DOHH2 (cell line): Measurements from ENCODE around the gene PAMR1.

Source experiments
- H3F3A ChIP-seq: fragments of 200-600 bp; sonication (generic), shearing (Covaris generic); 2 replicates; pipeline ENCODE4 v1.6.0; 2016; ENCODE audit warnings: antibody characterized with exemption, mild to moderate bottlenecking; ENCODE audit not compliant: control insufficient read depth, insufficient read depth
- H3K27ac ChIP-seq: fragments of 200-600 bp; sonication (generic); 2 replicates; pipeline ENCODE4 v1.5.1; 2014; ENCODE audit warnings: low read depth, mild to moderate bottlenecking, low read length, moderate library complexity
- H3K27me3 ChIP-seq: fragments of 200-600 bp; sonication (generic); 2 replicates; pipeline ENCODE4 v1.6.1; 2014; ENCODE audit warnings: mild to moderate bottlenecking, low read length, mixed read lengths; ENCODE audit not compliant: control insufficient read depth
- H3K36me3 ChIP-seq: fragments of 200-600 bp; sonication (generic); 2 replicates; pipeline ENCODE4 v1.6.1; 2014; ENCODE audit warnings: mild to moderate bottlenecking, low read length, moderate library complexity, mixed read lengths; ENCODE audit not compliant: control insufficient read depth
- H3K4me1 ChIP-seq: fragments of 200-600 bp; sonication (generic); 2 replicates; pipeline ENCODE4 v1.6.1; 2014; ENCODE audit warnings: mild to moderate bottlenecking, low read length, mixed read lengths; ENCODE audit not compliant: control insufficient read depth
- H3K4me2 ChIP-seq: fragments of 200-600 bp; sonication (generic); 2 replicates; pipeline ENCODE4 v1.6.0; 2014; ENCODE audit warnings: mild to moderate bottlenecking, low read length, moderate library complexity
- H3K4me3 ChIP-seq: fragments of 200-600 bp; sonication (generic); 2 replicates; pipeline ENCODE4 v1.5.1; 2014; ENCODE audit warnings: mild to moderate bottlenecking, low read length, mixed read lengths
- H3K79me2 ChIP-seq: fragments of 200-600 bp; sonication (generic); 2 replicates; pipeline ENCODE4 v1.6.1; 2014; ENCODE audit warnings: mild to moderate bottlenecking, low read length, mixed read lengths; ENCODE audit not compliant: control insufficient read depth
- H3K9me2 ChIP-seq: fragments of 200-600 bp; sonication (generic); replicated peaks from 2 replicates; pipeline ENCODE4 v1.6.1; 2014; ENCODE audit warnings: mild to moderate bottlenecking, low read length, mixed read lengths; ENCODE audit not compliant: control insufficient read depth
- H3K9me3 ChIP-seq: fragments of 200-600 bp; sonication (generic); 2 replicates; pipeline ENCODE4 v1.6.1; 2014; ENCODE audit warnings: antibody characterized with exemption, low read length, mixed read lengths; ENCODE audit not compliant: control insufficient read depth, insufficient read depth
- H4K20me1 ChIP-seq: fragments of 200-600 bp; sonication (generic); 2 replicates; pipeline ENCODE4 v1.6.0; 2014; ENCODE audit warnings: low read depth, mild to moderate bottlenecking, antibody characterized with exemption, low read length, moderate library complexity; ENCODE audit not compliant: control insufficient read depth, insufficient read depth
- EZH2phosphoT487 ChIP-seq: fragments of 200-600 bp; sonication (generic); IDR thresholded peaks from 2 replicates; pipeline ENCODE4 v1.6.1; 2017; ENCODE audit warnings: borderline replicate concordance, mild to moderate bottlenecking, antibody characterized with exemption, low read length, moderate library complexity, mixed read lengths
- TF ChIP-seq, protein P1 (sequence below): fragments of 200-600 bp; sonication (generic); IDR thresholded peaks from one replicate; pipeline ENCODE4 v1.5.1; 2014; ENCODE audit warnings: antibody characterized with exemption, mild to moderate bottlenecking, low read depth, low read length; ENCODE audit not compliant: poor library complexity, severe bottlenecking

Gene PAMR1

GRCh38 chr11:35554491-35555437 is 29.3 kb upstream of the PAMR1 start:
- Histone ChIP-seq H3K79me2 (no peaks in the 10 kb centered on the region), H3K9me2 (no peaks in the 10 kb centered on the region), H3F3A (no peaks in the 10 kb centered on the region), H4K20me1 (no peaks in the 10 kb centered on the region), H3K9me3 (no peaks in the 10 kb centered on the region), H3K4me2 (no peak overlapping the region), H3K27ac (no peak overlapping the region), H3K27me3 (no peaks in the 10 kb centered on the region), H3K4me3 (no peak overlapping the region), H3K36me3 (no peaks in the 10 kb centered on the region), H3K4me1 (no peaks in the 10 kb centered on the region)
- TF ChIP-seq, protein P1, sequence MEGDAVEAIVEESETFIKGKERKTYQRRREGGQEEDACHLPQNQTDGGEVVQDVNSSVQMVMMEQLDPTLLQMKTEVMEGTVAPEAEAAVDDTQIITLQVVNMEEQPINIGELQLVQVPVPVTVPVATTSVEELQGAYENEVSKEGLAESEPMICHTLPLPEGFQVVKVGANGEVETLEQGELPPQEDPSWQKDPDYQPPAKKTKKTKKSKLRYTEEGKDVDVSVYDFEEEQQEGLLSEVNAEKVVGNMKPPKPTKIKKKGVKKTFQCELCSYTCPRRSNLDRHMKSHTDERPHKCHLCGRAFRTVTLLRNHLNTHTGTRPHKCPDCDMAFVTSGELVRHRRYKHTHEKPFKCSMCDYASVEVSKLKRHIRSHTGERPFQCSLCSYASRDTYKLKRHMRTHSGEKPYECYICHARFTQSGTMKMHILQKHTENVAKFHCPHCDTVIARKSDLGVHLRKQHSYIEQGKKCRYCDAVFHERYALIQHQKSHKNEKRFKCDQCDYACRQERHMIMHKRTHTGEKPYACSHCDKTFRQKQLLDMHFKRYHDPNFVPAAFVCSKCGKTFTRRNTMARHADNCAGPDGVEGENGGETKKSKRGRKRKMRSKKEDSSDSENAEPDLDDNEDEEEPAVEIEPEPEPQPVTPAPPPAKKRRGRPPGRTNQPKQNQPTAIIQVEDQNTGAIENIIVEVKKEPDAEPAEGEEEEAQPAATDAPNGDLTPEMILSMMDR = no peak
- TF ChIP-seq EZH2phosphoT487 = no peak

GRCh38 chr11:35553831-35554230 is 28.4 kb upstream of the PAMR1 start:
- Histone ChIP-seq H3K27me3 (no peaks in the 10 kb centered on the region), H4K20me1 (no peaks in the 10 kb centered on the region), H3K4me2 (no peak overlapping the region), H3K4me3 (no peak overlapping the region), H3K27ac (no peak overlapping the region), H3K79me2 (no peaks in the 10 kb centered on the region), H3K36me3 (no peaks in the 10 kb centered on the region), H3K4me1 (no peaks in the 10 kb centered on the region), H3K9me2 (no peaks in the 10 kb centered on the region), H3K9me3 (no peaks in the 10 kb centered on the region), H3F3A (no peaks in the 10 kb centered on the region)
- no peak for TF ChIP-seq EZH2phosphoT487
- TF ChIP-seq, protein P1 = no peak

DNA sequence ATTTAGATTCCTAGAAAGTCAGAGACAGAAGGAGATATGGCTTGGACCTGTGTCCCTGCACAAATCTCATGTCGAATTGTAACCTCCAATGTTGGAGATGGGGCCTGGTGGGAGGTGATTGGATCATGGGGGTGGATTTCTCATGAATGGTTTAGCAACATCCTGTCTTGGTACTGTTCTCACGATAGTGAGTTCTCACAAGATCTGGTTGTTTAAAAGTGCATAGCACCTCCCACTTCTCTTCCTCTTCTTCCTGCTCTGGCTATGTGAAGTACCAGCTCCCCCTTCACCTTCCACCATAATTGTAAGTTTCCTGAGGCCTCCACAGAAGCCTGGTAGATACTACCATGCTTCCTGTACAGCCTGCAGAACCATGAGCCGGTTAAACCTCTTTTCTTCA is 27.6 kb upstream of the PAMR1 start:
- no peaks in the 10 kb centered on the region for H3K79me2 ChIP-seq
- TF ChIP-seq, protein P1 = no peak
- TF ChIP-seq EZH2phosphoT487 = no peak
- no peaks in the 10 kb centered on the region for H3K9me2 ChIP-seq
- no peaks in the 10 kb centered on the region for H3K27me3 ChIP-seq
- no peak overlapping the region for H3K27ac ChIP-seq
- no peaks in the 10 kb centered on the region for H3F3A ChIP-seq
- H3K9me3 ChIP-seq = no peaks in the 10 kb centered on the region
- H3K4me3 ChIP-seq = no peak overlapping the region
- H3K4me1 ChIP-seq = no peaks in the 10 kb centered on the region
- no peaks in the 10 kb centered on the region for H4K20me1 ChIP-seq
- H3K36me3 ChIP-seq = no peaks in the 10 kb centered on the region
- no peak overlapping the region for H3K4me2 ChIP-seq
